Caki2 (cell line): ENCODE measurements around the gene SHISAL1. TPM values are rescaled to one million over a fixed set of nuclear protein-coding genes. Genes with fewer than 3 reads are reported as not detected.

Source experiments
- DNase-seq: peaks from one replicate; pipeline ENCODE4 v3.0.0-alpha.2; 2015; ENCODE audit warnings: low read depth
- in situ Hi-C: cut with HindIII; loops from 2 replicates; pipeline ENCODE4 v1.10.0; 2016; ENCODE audit warnings: low sequenced_read_pairs, low pct_unique_long_range_greater_than_20kb, mixed read lengths
- total RNA-seq: library from RNA; depleted of rRNA; stranded (reverse); fragments of >200 nt; shearing (Covaris generic); gene quantifications from 2 replicates; pipeline ENCODE4 v1.2.3, GENCODE V29; 2014; ENCODE audit warnings: low replicate concordance

The SHISAL1 gene
- total RNA-seq, 1 experiment from 2014 or later = 3.5 TPM

- peak; percentile 36 for DNase-seq
- in situ Hi-C loops = no loop called here
Observed at GRCh38 chr22:44291674-44292360, 20.9 kb downstream of the SHISAL1 start.

- DNase-seq = no peak
- in situ Hi-C loops = no loop called here
Observed at GRCh38 chr22:44291265-44291664, 21.5 kb downstream of the SHISAL1 start.

GRCh38 chr22:44289414-44290171, 23.2 kb downstream of the SHISAL1 start:
- in situ Hi-C loops = loop anchor here (10.0 kb wide), 1 partner anchor 135 kb away; no protein-coding TSS in a partner anchor

GRCh38 chr22:44288913-44289312, 23.8 kb downstream of the SHISAL1 start:
- in situ Hi-C loops = loop anchor here (10.0 kb wide), 1 partner anchor 134 kb away; no protein-coding TSS in a partner anchor
- DNase-seq = no peak

More at GRCh38 chr22:44289414-44290171, 23.2 kb downstream of the SHISAL1 start:
- DNase-seq = peak; percentile 87

- in situ Hi-C loops = loop anchor here (10.0 kb wide), 1 partner anchor 133 kb away; no protein-coding TSS in a partner anchor
Observed at GRCh38 chr22:44287741-44288140, 25.0 kb downstream of the SHISAL1 start.

GRCh38 chr22:44287121-44287693, 25.5 kb downstream of the SHISAL1 start:
- no peak for DNase-seq
- in situ Hi-C loops = loop anchor here (10.0 kb wide), 1 partner anchor 132 kb away; no protein-coding TSS in a partner anchor

More at GRCh38 chr22:44287741-44288140, 25.0 kb downstream of the SHISAL1 start:
- DNase-seq = no peak

- in situ Hi-C loops = loop anchor here (10.0 kb wide), 1 partner anchor 132 kb away; no protein-coding TSS in a partner anchor
- no peak for DNase-seq
Observed at GRCh38 chr22:44286646-44287045, 26.1 kb downstream of the SHISAL1 start.

GRCh38 chr22:44284711-44285110, 28.0 kb downstream of the SHISAL1 start:
- in situ Hi-C loops = loop anchor here (10.0 kb wide), 1 partner anchor 130 kb away; no protein-coding TSS in a partner anchor
- DNase-seq = no peak

GRCh38 chr22:44281768-44282637, 30.7 kb downstream of the SHISAL1 start:
- no peak for DNase-seq
- in situ Hi-C loops = loop anchor here (10.0 kb wide), 1 partner anchor 127 kb away; no protein-coding TSS in a partner anchor

GRCh38 chr22:44280665-44281188, 32.0 kb downstream of the SHISAL1 start:
- in situ Hi-C loops = loop anchor here (10.0 kb wide), 1 partner anchor 126 kb away; no protein-coding TSS in a partner anchor
- no peak for DNase-seq

GRCh38 chr22:44279069-44279360, 33.7 kb downstream of the SHISAL1 start:
- in situ Hi-C loops = no loop called here
- DNase-seq = no peak

GRCh38 chr22:44278243-44279068, 34.3 kb downstream of the SHISAL1 start:
- in situ Hi-C loops = no loop called here
- no peak for DNase-seq

- no peak for DNase-seq
- in situ Hi-C loops = no loop called here
Observed at GRCh38 chr22:44277386-44278135, 35.2 kb downstream of the SHISAL1 start.

GRCh38 chr22:44276706-44277356, 35.9 kb downstream of the SHISAL1 start:
- in situ Hi-C loops = no loop called here
- DNase-seq = no peak

- in situ Hi-C loops = no loop called here
- DNase-seq = no peak
Observed at GRCh38 chr22:44276041-44276440, 36.7 kb downstream of the SHISAL1 start.

GRCh38 chr22:44275631-44275995, 37.1 kb downstream of the SHISAL1 start:
- in situ Hi-C loops = no loop called here
- no peak for DNase-seq
